Fibroblast of the aortic adventitia (primary cell): ENCODE measurements around the gene CAMK2G. TPM values are rescaled to one million over a fixed set of nuclear protein-coding genes. Genes with fewer than 3 reads are reported as not detected.
A peak's percentile ranks its signal among the peaks of the same experiment; 100 is the strongest.

Experiments used
- DNase-seq: peaks from one replicate; pipeline ENCODE4 v3.0.0-alpha.2; 2010; ENCODE audit warnings: low read depth
- H3K4me3 ChIP-seq: 2 replicates; pipeline ENCODE4 v1.5.1; 2011; ENCODE audit warnings: low read depth, mild to moderate bottlenecking, control low read depth, low read length, moderate library complexity
- CTCF ChIP-seq: IDR thresholded peaks from 2 replicates; pipeline ENCODE4 v1.5.1; 2011; ENCODE audit warnings: mild to moderate bottlenecking, low read length, control low read depth, inconsistent platforms; ENCODE audit not compliant: insufficient read depth
- total RNA-seq: library from RNA; depleted of rRNA; stranded (reverse); fragments of >200 nt; gene quantifications from 2 replicates; pipeline ENCODE4 v1.2.3, GENCODE V29; 2012; ENCODE audit warnings: low replicate concordance

Gene CAMK2G
- total RNA-seq, 1 donor, result 25.8 TPM

- peak overlapping the region; percentile 67 for H3K4me3 ChIP-seq
- TF ChIP-seq CTCF, result no peak
- DNase-seq, result no peak
Observed at GRCh38 chr10:73875139-73875475, 752 bp upstream of the CAMK2G start.

- no peak for TF ChIP-seq CTCF
- peak overlapping the region; percentile 79 for H3K4me3 ChIP-seq
- DNase-seq, result no peak
Observed at GRCh38 chr10:73873838-73874215, 528 bp downstream of the CAMK2G start.

- H3K4me3 ChIP-seq, result peak overlapping the region; percentile 79
- DNase-seq, result no peak
- no peak for TF ChIP-seq CTCF
Observed at GRCh38 chr10:73873142-73873837, 1.1 kb downstream of the CAMK2G start.

- peak; percentile 27 for TF ChIP-seq CTCF
- no peak for DNase-seq
- no peak overlapping the region for H3K4me3 ChIP-seq
Observed at GRCh38 chr10:73872190-73872710, 2.1 kb downstream of the CAMK2G start.

GRCh38 chr10:73871295-73872189 lies 2.8 kb downstream of the CAMK2G start:
- no peak overlapping the region for H3K4me3 ChIP-seq
- no peak for TF ChIP-seq CTCF
- no peak for DNase-seq

- TF ChIP-seq CTCF, result no peak
- no peak overlapping the region for H3K4me3 ChIP-seq
- DNase-seq, result no peak
Observed at GRCh38 chr10:73868655-73869195, 5.6 kb downstream of the CAMK2G start.
